NCI-H1694 (cell line): ENCODE measurements around the gene DIP2C.
"Not testable (repeated sequence)": the region's sequence is repeated elsewhere in the genome, so short reads cannot be mapped to it uniquely, and the experiment has no call there.

Source experiments
- DNase-seq: peaks from one replicate; lab custom pipeline; 2025; lab: John Stamatoyannopoulos, UW

The DIP2C gene

DNA sequence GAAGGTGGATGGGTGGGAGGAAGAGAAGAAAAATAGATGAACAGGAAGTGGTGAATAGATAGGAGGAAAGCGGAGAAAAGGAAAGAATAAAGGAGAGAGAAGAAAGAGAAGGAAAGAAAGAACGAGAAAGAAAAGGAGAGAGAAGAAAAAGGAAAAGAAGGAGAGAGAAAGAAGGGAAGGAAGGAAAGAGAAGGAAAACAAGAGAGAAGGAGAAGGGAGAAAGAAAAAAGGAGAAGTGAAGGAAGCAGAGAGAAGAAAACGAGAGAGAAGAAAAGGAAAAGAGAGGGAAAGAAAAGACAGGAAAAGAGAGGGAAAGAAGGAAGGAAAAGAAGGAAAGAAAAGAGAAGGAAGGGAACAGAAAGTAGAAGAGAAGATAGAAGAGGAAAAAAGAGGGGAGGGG lies 211.8 kb downstream of the DIP2C start:
- DNase-seq: no peak

DNA sequence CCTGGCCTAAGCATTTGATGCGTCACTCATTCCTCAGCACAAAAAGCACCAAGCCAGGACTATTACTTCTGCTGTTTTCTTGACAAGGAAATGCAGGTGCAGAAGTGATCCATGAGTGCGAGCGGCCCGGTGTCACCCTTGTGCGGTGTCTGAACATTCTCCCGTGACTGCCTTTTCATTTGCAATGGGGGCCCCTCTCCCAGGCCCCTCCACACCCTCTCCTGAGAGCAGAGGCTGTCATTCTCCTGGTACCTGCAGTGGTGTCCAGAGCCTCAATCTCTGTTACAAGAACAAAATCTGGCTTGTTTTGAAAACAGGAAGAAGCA lies 213.1 kb downstream of the DIP2C start:
- no peak for DNase-seq

DNA sequence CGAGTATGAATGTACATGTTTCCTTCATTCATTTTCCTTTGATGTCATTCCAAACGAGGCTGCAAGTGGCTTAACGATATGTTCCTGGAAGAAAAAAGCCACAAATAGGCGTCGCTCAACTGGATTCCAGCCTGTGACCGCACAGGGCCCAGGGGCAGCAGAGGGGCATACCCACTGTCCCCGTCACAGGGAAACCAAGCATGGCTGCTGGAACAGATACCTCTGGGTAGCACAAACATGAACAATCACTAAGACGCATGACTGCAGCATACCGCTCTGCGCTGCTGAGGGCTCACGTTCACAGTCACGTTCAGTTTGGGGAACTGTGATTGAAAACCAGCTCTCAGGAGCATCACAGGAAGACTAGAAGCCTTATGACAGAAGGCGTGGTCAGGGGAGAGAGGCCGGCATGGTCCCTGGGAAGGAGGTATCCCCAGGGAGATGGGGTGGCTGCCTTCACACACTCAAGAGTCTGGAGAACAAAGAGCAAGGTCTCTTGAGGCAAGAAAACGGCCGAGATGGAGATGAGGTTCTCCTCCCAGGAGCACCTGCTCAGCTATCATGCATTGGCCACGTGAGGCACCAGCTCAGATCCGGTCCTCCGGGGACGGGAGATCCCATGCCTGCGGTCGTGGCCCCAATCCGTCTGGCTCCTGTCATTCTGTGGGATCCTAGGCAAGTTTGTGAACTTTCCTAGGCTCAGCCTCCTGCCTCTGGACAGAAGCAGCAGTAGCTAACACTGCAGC lies 213.6 kb downstream of the DIP2C start:
- DNase-seq: no peak

DNA sequence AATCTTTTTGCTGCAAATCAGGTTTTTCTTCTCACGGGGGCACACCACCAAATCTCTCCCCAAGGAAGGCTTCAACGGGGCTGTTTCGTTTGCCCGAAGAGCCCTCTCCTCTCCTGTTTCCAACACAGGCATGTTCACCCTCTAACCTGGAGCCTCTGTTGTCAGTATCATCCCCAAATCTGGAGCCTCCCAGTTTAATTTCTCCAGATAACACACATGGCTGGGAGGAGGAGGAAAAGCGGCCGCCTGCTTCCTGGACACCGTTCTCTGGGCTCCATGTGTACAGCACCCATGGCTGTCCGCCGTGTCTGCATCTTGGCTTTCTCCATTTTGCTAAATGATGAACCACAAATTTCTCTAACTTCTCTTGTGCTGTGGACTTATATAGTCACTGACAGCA lies 214.5 kb downstream of the DIP2C start:
- no peak for DNase-seq

DNA sequence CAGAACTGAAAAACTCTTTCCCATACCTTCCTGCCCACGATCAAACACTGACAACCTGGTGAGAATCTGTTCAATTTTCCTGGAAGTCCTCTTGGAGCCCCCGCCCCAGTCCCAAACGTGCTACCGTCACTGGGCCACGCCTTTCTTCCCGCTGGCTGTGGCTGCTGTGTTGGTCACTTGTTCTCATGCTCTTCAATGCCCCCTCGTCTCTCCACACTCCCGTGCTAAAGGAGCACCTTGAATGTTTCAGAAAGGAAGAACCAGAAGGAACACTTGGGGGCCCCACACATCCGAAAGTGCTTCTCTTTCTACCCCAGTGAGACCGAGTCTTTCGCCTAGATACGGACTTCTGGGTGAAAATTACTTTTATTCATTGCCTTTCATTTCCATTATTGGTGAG lies 215.1 kb downstream of the DIP2C start:
- no peak for DNase-seq

DNA sequence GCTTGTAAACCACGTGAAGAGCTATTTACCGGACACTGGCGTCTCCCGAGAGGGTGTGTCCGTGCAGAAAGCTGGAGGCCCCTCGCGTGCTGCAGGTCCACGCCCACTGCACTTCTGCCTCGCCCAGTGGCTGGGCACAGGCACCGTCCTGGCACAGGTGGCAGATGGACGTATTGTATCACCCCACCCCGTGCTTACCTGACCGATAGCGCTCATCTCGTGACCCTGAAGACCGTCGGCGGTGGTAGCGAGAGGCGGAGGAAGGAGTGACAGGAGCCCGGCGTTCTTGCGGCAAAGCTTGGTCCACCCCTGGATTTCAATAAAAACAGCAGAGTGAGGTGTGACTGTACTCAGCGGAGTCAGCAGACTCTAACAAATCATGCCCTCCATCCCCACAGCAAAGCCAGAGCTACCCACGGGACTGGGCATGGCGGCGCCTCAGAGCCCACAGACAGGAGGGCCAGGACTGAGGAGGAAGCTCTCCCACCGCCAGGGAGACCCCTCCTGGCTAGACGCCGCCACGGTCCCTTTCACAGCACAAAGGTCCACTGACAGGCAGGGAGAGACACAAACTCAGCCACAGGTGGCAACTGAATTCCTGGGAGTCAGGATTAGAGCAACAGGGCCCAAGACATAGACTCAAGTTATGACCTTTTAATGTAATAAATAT lies 217.1 kb downstream of the DIP2C start:
- no peak for DNase-seq

DNA sequence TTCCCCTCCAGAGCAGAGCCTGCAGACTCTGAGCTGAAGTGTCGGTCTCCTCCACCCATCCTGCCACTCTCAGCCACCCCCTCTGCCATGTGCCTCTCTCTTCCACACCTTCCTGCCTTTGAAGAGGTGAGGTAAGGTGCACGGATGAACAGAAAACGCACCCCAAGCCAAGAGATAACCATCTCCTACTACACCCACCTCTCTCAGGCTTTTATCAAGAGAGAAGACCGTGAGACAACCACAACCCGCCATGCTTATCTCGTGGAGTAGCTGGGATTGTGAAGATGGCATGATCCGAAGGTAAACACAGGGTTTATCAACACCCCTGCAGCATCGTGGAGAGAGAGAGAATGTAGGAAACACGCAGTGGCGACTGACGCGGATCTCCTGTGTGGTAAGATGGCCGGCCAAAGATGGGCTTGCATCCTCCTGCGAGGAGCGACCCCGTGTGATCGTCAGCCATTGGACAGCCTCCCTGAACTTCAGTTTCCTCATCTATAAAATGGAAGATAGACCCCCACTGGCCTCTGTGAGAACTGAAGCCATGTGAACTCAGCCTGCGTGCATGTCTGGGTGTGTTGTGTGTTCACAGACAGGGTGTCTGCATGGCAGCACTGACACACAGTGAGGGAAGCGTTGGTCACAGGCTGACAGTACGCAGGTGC lies 219.0 kb downstream of the DIP2C start:
- no peak for DNase-seq

DNA sequence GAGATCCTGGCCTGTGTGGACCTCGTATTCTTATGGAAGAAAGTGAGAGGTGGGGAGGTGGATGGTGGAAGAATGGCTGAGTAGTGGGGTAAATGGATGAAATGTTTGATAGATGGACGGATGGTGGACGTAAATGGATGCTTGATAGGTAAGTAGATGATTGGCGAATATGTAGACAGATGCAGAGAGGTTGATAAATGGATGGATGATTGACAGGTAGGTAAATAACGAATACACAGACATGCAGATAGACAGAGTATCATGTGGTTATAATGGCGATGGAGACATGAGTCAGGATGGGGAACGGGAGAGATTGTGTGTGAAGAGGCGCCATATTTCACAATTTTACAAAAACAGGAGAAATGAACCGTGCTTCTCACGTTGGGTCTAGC lies 219.5 kb downstream of the DIP2C start:
- no peak for DNase-seq

DNA sequence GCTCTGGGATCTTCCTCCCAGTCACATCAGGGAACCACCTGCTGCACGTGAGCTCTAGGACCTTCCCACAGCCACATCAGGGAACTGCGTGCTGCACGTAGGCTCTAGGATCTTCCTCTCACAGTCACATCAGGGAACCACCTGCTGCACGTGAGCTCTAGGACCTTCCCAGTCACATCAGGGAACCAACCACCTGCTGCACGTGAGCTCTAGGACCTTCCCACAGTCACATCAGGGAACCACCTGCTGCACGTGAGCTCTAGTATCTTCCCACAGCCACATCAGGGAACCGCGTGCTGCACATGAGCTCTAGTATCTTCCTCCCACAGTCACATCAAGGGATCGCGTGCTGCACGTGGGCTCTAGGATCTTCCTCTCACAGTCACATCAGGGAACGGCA lies 229.7 kb downstream of the DIP2C start:
- no peak for DNase-seq

DNA sequence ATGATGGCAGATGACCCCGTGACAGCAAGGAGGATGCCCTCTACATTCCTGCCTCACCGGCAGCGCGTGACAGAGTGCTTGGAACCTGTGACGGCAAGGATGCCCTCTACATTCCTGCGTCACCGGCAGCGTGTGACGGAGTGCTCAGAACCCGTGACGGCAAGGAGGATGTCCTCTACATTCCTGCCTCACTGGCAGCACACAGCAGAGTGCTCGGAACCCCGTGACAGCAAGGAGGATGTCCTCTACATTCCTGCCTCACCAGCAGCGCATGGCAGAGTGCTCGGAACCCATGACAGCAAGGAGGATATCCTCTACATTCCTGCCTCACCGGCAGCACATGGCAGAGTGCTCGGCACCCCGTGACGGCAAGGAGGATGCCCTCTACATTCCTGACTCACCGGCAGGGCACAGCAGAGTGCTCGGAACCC lies 231.0 kb downstream of the DIP2C start:
- no peak for DNase-seq

DNA sequence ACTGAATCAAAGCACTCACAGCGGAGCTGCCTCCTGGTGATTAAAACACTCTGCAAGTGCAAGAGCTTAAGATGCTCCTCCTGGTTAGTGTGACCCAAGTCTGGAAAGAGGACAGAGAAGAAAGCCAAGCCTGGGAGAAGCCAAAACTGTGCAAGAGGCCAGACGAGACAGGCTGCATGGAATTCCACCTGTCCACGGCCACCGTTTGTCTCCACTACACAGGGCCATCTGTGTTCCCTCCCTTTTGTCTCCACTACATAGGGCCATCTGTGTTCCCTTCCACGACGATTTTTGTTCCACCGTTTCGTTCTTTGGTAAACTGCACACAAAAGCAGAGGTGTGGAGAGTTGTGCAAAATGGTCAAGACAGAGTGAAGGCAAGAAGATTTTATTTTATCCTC lies 233.0 kb downstream of the DIP2C start:
- no peak for DNase-seq

DNA sequence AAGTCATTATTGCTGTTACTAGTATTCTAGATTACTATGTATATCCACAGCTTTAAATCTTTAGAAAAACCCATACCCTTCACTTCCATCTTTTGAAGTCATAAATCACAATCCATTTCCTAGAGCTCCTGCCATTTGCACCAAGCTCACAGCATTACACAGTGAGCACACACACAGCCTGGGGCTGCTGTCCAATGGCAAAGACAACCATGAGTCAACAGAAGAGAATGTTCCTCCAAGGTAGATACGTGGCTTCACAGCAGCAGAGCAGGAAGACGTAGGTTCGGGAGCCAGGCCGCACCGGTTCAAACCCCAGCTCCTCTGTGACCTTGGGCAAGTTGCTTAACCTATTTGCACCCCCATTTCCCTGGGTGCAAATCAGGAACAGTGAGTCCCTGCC lies 234.6 kb downstream of the DIP2C start:
- no peak for DNase-seq

DNA sequence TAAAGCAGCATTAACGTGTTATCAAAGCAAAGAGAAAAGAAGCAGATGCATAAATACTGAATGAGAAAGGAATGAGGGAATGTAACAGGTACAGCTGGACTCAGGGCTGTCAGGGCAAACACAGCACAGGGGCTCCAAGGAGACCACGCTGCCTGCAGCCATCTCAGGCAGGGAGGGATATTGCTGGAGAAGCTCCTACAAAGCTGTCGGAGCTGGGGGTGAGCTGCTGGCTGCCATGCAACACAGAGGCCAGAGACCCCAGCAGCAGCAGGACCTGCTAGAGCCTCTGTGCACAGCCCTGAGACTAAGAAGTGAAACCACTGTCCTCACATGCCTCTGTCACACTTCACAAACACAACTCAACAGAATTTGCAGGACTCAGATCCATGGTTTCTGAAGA lies 235.8 kb downstream of the DIP2C start:
- no peak for DNase-seq

DNA sequence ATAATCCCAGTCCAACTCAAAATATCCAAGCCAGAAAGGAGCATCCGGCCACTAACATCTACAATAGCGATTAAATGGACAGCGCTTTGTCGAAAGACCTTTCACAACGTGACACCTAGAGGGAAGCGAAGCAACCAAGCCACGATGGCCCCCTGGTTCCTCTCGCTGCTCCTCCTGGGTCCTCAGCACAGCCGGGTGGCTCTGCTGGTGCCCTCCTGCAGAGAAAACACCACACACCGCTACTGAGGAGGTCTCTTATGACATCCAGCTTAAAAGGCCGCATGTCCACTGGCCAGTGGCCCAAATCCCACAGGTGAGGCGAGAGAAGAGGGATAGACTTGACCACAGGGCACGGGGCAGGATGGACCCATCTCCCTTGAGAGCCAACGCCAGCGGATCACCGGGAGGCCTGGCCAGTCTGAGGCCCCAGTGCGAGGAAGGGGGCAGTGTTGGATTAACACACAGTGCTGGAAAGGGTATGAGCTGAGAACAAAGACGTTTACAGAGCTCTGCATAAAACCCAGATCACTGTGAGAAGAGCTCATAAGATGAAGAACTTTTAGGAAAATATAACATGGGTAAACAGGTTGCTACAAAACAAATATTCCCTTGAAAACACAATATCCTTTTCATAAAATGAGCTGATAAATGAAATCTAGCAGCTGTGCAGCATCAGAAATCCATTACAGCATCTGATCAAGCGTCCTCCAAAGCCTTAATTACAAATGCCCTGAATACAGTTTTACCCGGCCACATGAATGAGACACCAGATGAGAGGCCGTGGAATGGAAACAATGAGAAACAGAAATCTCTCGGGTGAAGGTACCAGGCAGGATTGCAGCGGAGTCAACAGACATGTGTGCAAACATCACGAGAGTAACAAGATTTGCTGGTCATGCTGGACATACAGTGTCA lies 236.7 kb downstream of the DIP2C start:
- DNase-seq: no peak

DNA sequence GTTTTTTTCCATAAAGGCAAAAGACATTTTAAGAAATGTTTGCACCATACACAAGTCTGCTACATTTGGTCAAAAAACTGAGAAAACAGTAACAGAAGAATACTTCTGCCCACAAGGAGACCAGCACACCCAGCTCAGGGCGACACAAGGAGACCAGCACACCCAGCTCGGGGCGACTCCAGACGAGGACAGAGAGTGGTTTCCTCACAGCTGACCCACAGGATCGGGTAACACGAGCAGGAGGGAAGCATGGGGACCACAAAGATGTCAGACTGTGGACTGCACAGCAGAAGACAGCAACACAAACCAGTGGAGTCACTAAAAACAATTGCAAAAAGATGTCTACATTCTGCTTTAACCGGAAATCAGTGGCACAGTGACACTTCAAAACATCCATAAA lies 237.6 kb downstream of the DIP2C start:
- no peak for DNase-seq

DNA sequence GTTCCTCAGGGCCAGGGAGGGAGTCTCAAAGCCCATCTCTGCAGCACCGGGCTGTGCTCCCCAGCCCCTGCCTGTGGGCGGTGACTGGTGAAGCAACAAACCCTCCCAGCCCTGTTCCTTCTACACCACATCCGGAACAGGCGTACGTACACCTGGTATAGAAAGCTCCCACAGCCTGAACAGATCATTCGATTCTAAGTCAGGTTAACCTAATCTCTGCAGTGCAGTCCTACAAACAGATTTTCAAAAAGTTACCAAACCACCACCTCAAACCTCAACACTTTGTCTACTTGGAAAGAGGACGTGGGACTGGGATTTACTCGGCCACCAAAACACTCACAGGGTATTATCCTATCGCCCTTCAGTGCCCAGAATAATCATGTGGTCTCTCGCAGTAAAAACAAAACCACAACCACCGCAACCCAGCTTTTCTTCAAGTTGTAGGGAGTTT lies 238.4 kb downstream of the DIP2C start:
- no peak for DNase-seq

DNA sequence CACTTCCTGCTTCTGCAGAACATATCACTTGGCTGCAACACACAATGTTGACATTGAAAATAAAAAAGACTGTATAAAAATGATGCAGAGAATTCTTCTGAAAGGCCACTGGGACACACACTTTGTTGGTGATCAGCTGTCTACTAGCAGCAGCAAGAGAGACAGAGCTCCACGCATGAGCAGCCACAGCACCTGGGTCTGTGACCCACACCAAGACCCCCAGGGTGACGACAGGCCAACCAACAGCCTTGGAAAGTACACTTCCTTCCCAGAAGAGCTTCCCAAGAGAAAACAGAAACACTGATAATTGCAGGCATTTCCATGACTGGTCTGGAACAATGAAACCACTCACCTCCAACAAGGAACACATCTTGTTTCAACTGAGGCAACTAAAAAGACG lies 239.0 kb downstream of the DIP2C start:
- DNase-seq: no peak

DNA sequence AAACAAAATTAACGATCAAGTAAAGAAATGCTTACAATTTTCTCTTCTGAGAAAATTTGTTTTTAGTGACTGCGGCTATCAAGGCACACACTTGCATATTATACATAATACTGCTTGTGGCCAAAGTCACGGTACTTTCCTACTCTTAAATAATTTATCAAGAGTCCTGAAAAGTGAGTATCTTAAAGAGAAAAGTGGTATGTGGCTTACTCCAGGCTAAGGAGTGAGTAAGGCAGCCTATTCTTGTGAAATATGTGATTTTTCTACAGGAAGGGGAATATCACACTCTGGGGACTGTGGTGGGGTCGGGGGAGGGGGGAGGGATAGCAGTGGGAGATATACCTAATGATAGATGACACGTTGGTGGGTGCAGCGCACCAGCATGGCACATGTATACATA lies 240.1 kb downstream of the DIP2C start:
- not testable (repeated sequence) for DNase-seq

DNA sequence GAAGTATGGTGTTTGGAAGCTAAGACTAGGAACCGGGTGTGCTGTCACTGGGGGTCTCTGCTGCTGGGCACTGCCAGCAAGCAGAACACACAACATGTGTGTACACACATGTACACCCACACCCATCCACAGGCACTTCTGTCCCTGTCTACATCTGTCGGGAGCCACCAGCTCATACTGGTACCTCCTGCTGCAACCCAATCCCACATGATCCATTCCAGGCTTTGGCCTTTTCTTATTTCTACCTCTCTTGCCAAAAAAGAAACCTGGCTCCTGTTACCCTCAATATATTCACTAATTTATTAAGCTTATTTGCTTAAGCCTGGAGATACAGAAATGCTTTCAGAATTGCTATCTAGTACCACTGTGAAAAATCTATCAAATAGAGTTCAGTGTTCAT lies 246.0 kb downstream of the DIP2C start:
- DNase-seq: no peak

DNA sequence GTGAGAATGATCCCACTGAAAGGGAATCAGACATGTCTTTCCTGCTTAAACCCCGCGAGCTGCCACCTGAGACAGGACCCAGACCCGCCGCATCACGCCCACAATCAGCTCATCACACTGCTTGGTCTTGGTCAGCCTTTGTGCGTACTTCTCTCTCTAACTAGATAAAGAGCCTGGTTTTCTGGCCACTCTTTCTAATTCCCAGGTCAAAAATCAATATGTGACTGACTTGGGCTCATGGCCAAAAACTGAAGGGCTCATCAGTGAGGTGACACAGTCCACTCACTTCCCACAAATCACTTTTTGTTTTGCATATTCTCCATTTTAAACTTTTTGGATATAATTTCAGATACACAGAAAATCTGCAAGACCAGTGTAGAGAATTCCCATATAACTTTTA lies 247.3 kb downstream of the DIP2C start:
- no peak for DNase-seq

DNA sequence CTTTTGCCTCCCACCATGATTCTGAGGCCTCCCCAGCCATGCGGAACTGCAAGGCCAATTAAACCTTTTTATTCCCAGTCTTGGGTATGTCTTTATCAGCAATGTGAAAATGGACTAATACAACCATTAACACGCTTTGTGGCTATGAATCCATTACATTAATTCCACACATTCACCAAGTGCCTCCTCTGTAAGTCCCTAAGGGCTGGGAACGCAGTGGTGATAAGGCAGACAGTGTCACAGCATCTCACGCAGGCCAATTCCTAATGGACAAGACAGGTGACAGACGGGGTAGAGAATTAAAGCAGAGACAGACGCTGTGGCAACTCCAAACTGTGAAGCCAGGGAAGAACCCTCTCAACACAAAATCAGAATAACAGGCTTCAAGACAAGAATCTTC lies 247.8 kb downstream of the DIP2C start:
- no peak for DNase-seq

DNA sequence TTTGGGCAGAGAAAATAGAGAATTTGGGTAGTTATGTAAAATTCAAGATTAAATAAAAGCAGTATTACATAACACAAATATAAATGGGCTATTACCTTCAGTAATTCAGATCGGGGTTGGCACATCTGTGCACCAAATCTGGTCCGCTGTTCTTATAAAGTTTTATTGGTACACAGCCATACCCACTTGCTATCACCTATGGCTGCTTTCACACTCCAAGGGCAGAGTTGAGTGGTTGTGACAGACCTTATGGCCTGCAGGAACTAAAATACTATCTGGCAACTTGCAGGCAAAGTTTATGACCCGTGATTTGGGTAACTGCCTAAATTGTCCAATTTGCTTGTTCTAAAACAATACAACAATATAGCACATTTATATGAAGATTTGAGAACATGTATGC lies 249.3 kb downstream of the DIP2C start:
- DNase-seq: no peak
